Body of pancreas (tissue), 4 donors: ENCODE measurements around the gene MPG.

Experiments
- POLR2A ChIP-seq, 3 donors: fragments of 450-650 bp; IDR thresholded peaks; one replicate each; pipeline ENCODE4 v1.6.1; 2016; ENCODE audit warnings: antibody characterized with exemption in 3 of 3, mild to moderate bottlenecking in 2 of 3
- TF ChIP-seq, protein P1 (sequence below), 7 experiments: fragments of 450-650 bp in 4 of 7; fragments of 200-600 bp in 3 of 7; sonication (generic) in 3 of 7; IDR thresholded peaks; one replicate each; pipeline ENCODE4 v1.5.1; 2016 to 2019; ENCODE audit warnings: antibody characterized with exemption in 7 of 7

DNA sequence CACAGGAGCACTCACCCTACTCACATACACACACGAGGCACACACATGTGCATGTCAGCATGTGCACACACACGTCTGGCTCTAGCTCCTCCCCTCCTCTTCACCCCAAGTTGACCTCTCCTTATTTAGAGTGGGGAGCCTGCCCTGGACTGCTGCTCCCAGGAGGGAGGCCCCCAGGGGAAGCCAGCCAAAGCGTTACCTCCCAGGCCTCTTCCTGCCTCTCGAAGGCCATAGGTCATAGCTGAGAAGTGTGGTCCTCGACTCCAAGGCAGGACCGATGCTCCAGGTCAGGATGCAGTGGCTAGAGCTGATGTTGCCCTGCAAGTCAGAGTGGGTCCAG lies 43.4 kb upstream of the MPG start:
- TF ChIP-seq, protein P1, sequence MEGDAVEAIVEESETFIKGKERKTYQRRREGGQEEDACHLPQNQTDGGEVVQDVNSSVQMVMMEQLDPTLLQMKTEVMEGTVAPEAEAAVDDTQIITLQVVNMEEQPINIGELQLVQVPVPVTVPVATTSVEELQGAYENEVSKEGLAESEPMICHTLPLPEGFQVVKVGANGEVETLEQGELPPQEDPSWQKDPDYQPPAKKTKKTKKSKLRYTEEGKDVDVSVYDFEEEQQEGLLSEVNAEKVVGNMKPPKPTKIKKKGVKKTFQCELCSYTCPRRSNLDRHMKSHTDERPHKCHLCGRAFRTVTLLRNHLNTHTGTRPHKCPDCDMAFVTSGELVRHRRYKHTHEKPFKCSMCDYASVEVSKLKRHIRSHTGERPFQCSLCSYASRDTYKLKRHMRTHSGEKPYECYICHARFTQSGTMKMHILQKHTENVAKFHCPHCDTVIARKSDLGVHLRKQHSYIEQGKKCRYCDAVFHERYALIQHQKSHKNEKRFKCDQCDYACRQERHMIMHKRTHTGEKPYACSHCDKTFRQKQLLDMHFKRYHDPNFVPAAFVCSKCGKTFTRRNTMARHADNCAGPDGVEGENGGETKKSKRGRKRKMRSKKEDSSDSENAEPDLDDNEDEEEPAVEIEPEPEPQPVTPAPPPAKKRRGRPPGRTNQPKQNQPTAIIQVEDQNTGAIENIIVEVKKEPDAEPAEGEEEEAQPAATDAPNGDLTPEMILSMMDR (IDR thresholded peaks at IDR 0.05), result no peak
- no peak for TF ChIP-seq POLR2A (IDR thresholded peaks at IDR 0.05)
